PC-9 (cell line): ENCODE results near the gene EP400. TPM values are rescaled to one million over a fixed set of nuclear protein-coding genes. Genes with fewer than 3 reads are reported as not detected.

Source experiments
- BruUV-seq: library from RNA; stranded (reverse); fragments of 400-500 nt; replicated peaks from 2 replicates; lab custom pipeline; 2021; lab: Mats Ljungman, UMichigan
- CTCF ChIA-PET: fragments of 300-600 bp; sonication (Branson Sonifier 250); formaldehyde crosslinking; loops from one replicate; lab custom pipeline; 2022; ENCODE audit warnings: antibody characterized with exemption; lab: Charles Lee
- POLR2A ChIA-PET: fragments of 300-600 bp; sonication (Branson Sonifier 250); formaldehyde crosslinking; loops from one replicate; lab custom pipeline; 2022; ENCODE audit warnings: antibody characterized with exemption; ENCODE audit not compliant: unreplicated experiment; lab: Charles Lee
- DNase-seq, 2 experiments: peaks; one replicate each; pipeline versions ENCODE4 v3.0.0 to v3.0.0-alpha.2; 2015 to 2022; ENCODE audit warnings: mixed read lengths in 1 of 2
- H2AFZ ChIP-seq: fragments of 200-600 bp; sonication (generic); 2 replicates; pipeline ENCODE4 v1.8.1; 2017; ENCODE audit warnings: antibody characterized with exemption
- H3F3A ChIP-seq: fragments of 200-600 bp; sonication (generic); 2 replicates; pipeline ENCODE4 v1.8.1; 2017; ENCODE audit warnings: antibody characterized with exemption, mild to moderate bottlenecking, low read depth; ENCODE audit not compliant: insufficient read depth
- H3K27ac ChIP-seq: fragments of 200-600 bp; sonication (generic); 2 replicates; pipeline ENCODE4 v1.6.1; 2016; ENCODE audit warnings: mixed run types
- H3K27me3 ChIP-seq: fragments of 200-600 bp; sonication (generic); 2 replicates; pipeline ENCODE4 v1.6.1; 2016; ENCODE audit warnings: low read depth, mixed run types; ENCODE audit not compliant: insufficient read depth
- H3K36me3 ChIP-seq: fragments of 200-600 bp; sonication (generic); 2 replicates; pipeline ENCODE4 v1.6.1; 2016; ENCODE audit warnings: low read depth, mixed run types
- H3K4me1 ChIP-seq: fragments of 200-600 bp; sonication (generic); replicated peaks from 2 replicates; pipeline ENCODE4 v1.6.1; 2016; ENCODE audit warnings: mixed run types; ENCODE audit not compliant: insufficient read depth
- H3K4me2 ChIP-seq: fragments of 200-600 bp; sonication (generic); 2 replicates; pipeline ENCODE4 v1.6.1; 2017; ENCODE audit warnings: mixed run types
- H3K4me3 ChIP-seq: fragments of 200-600 bp; sonication (generic); 2 replicates; pipeline ENCODE4 v1.6.1; 2016; ENCODE audit warnings: mixed run types
- H3K79me2 ChIP-seq: fragments of 200-600 bp; sonication (generic); 2 replicates; pipeline ENCODE4 v1.6.1; 2017; ENCODE audit warnings: low read depth, mixed run types
- H3K9me2 ChIP-seq: fragments of 200-600 bp; sonication (generic); 2 replicates; pipeline ENCODE4 v1.8.1; 2017; ENCODE audit warnings: mild to moderate bottlenecking; ENCODE audit not compliant: insufficient read depth
- H3K9me3 ChIP-seq: fragments of 200-600 bp; sonication (generic); 2 replicates; pipeline ENCODE4 v1.8.1; 2016; ENCODE audit warnings: low read depth; ENCODE audit not compliant: insufficient read depth
- H4K20me1 ChIP-seq: fragments of 200-600 bp; sonication (generic); 2 replicates; pipeline ENCODE4 v1.8.1; 2017; ENCODE audit not compliant: insufficient read depth
- CTCF ChIP-seq: fragments of 200-600 bp; sonication (generic); conservative IDR thresholded peaks from 2 replicates; pipeline ENCODE4 v1.6.1; 2017; ENCODE audit warnings: mixed run types, antibody characterized with exemption, mild to moderate bottlenecking, moderate library complexity
- EZH2 ChIP-seq: fragments of 200-600 bp; sonication (generic); IDR thresholded peaks from 2 replicates; pipeline ENCODE4 v1.8.0; 2017; ENCODE audit warnings: antibody characterized with exemption, low read depth
- intact Hi-C: fragments of 100-400 bp; cut with micrococcal nuclease; formaldehyde crosslinking; loops from one replicate; pipeline ENCODE4 v1.10.0; 2022; ENCODE audit not compliant: unreplicated experiment
- total RNA-seq: library from RNA; stranded (reverse); gene quantifications from 2 replicates; pipeline ENCODE4 v1.2.3, GENCODE V29; 2021

The EP400 gene
- total RNA-seq, 1 experiment from 2014 or later = 50.3 TPM

- H3K9me2 ChIP-seq = no peaks in the 10 kb centered on the region
- H3K27ac ChIP-seq = no peak overlapping the region
- TF ChIP-seq EZH2 (no peak), CTCF (no peak)
- H3F3A ChIP-seq = peaks cover 12% of the 10 kb centered on the region
- no peaks in the 10 kb centered on the region for H3K27me3 ChIP-seq
- no peak overlapping the region for H3K4me2 ChIP-seq
- no peaks in the 10 kb centered on the region for H3K4me1 ChIP-seq
- peaks cover 70% of the 10 kb centered on the region for H3K36me3 ChIP-seq
- peaks cover 16% of the 10 kb centered on the region; the same call in 1 of the 2 replicates for H4K20me1 ChIP-seq
- ChIA-PET POLR2A (no interaction called here), CTCF (no interaction called here)
- no peak overlapping the region for H2AFZ ChIP-seq
- BruUV-seq = no TSS peak
- H3K79me2 ChIP-seq = no peaks in the 10 kb centered on the region
- H3K9me3 ChIP-seq = no peaks in the 10 kb centered on the region
- DNase-seq = no peak
- no peak overlapping the region for H3K4me3 ChIP-seq
- intact Hi-C loops = no loop called here
These were observed 77.9 kb downstream of the EP400 start for GRCh38 chr12:132027636-132028035.

GRCh38 chr12:132028111-132028510 lies 78.4 kb downstream of the EP400 start:
- Histone ChIP-seq H3K27ac (no peak overlapping the region), H3K9me2 (no peaks in the 10 kb centered on the region), H3K27me3 (no peaks in the 10 kb centered on the region), H2AFZ (no peak overlapping the region), H3K79me2 (no peaks in the 10 kb centered on the region), H3K4me3 (no peak overlapping the region), H3K4me2 (no peak overlapping the region), H3K9me3 (no peaks in the 10 kb centered on the region), H4K20me1 (peaks cover 16% of the 10 kb centered on the region; the same call in 1 of the 2 replicates), H3K36me3 (peaks cover 70% of the 10 kb centered on the region), H3F3A (peaks cover 12% of the 10 kb centered on the region; the same call in 1 of the 2 replicates), H3K4me1 (no peaks in the 10 kb centered on the region)
- no peak for DNase-seq
- intact Hi-C loops = no loop called here
- CTCF ChIA-PET = no interaction called here
- BruUV-seq = no TSS peak
- TF ChIP-seq EZH2 (no peak), CTCF (no peak)
- POLR2A ChIA-PET = no interaction called here

DNA sequence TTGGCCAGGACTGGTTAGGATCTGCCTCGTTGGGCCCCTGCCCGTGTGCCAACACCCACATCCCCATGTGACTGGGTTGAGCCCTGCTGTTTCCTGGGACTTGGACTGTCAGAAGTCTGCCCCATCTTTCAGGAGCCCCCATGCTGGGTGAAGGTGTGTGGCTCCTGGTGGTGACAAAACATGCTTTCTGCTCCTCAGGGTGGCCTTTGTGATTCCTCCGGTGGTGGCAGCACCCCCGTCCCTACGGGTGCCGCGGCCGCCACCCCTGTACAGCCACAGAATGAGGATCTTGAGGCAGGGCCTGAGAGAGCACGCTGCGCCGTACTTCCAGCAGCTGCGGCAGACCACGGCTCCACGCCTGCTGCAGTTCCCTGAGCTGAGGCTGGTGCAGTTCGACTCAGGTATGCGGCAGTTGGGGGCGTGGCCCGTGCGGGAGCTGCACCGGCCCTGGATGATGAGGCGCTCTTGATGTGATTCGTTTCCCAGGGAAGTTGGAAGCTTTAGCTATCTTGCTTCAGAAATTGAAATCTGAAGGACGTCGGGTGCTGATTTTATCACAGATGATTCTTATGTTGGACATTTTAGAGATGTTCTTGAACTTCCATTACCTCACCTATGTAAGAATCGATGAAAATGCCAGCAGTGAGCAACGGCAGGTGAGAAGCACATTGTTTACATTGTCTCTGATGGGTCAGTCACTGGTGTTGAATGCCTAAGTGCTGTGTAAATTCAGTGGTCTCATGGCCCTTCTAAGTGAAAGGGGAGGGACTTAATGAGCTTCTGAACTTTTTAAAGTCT lies 80.0 kb downstream of the EP400 start:
- BruUV-seq = no TSS peak
- intact Hi-C loops = no loop called here
- Histone ChIP-seq H4K20me1 (peaks cover 16% of the 10 kb centered on the region; the same call in 1 of the 2 replicates), H3K4me1 (no peaks in the 10 kb centered on the region), H3K9me2 (no peaks in the 10 kb centered on the region), H3K27ac (peak overlapping the region; percentile 26), H3K4me2 (no peak overlapping the region), H3F3A (peaks cover 12% of the 10 kb centered on the region; the same call in 1 of the 2 replicates), H2AFZ (no peak overlapping the region), H3K9me3 (no peaks in the 10 kb centered on the region), H3K36me3 (peaks cover 59% of the 10 kb centered on the region), H3K27me3 (no peaks in the 10 kb centered on the region), H3K4me3 (no peak overlapping the region), H3K79me2 (no peaks in the 10 kb centered on the region)
- POLR2A ChIA-PET = no interaction called here
- DNase-seq = no peak
- CTCF ChIA-PET = no interaction called here
- TF ChIP-seq EZH2 (no peak), CTCF (no peak)
